CD4-positive, alpha-beta memory T cell (primary cell): ENCODE data around the gene TMEM86A. TPM values are rescaled to one million over a fixed set of nuclear protein-coding genes. Genes with fewer than 3 reads are reported as not detected.
A peak's percentile ranks its signal among the peaks of the same experiment; 100 is the strongest.

Experiments
- CTCF ChIA-PET: fragments of 350-600 bp; sonication (Branson Sonifier 250); formaldehyde crosslinking; loops from one replicate; lab custom pipeline; 2021; ENCODE audit warnings: inconsistent platforms; ENCODE audit not compliant: partially characterized antibody; lab: Charles Lee
- POLR2A ChIA-PET: fragments of 350-600 bp; sonication (Branson Sonifier 250); formaldehyde crosslinking; loops from one replicate; lab custom pipeline; 2021; ENCODE audit not compliant: partially characterized antibody; lab: Charles Lee
- DNase-seq, 5 donors: peaks; one replicate each; pipeline versions ENCODE4 v3.0.0 to v3.0.0-alpha.2; 2020 to 2022; ENCODE audit warnings: mixed read lengths in 1 of 5
- H3K27ac ChIP-seq: one replicate; pipeline ENCODE4 v1.7.0; 2013; ENCODE audit warnings: low read depth, low read length
- H3K27me3 ChIP-seq: 2 replicates; pipeline ENCODE4 v1.7.0; 2013; ENCODE audit warnings: mild to moderate bottlenecking, low read length, moderate library complexity; ENCODE audit not compliant: insufficient read depth
- H3K36me3 ChIP-seq: 2 replicates; pipeline ENCODE4 v1.7.0; 2013; ENCODE audit warnings: mild to moderate bottlenecking, low read length, moderate library complexity; ENCODE audit not compliant: insufficient read depth
- H3K4me1 ChIP-seq: 2 replicates; pipeline ENCODE4 v1.7.0; 2013; ENCODE audit warnings: mild to moderate bottlenecking, low read length, moderate library complexity; ENCODE audit not compliant: insufficient read depth
- H3K4me3 ChIP-seq, 2 donors: one replicate each; pipeline ENCODE4 v1.7.0; 2013; ENCODE audit warnings: low read length in 2 of 2, mild to moderate bottlenecking in 1 of 2
- H3K9me3 ChIP-seq, 2 donors: one replicate each; pipeline ENCODE4 v1.7.0; 2013; ENCODE audit warnings: low read length in 2 of 2, control low read depth in 1 of 2; ENCODE audit not compliant: control insufficient read depth in 1 of 2
- H3K27ac Mint-ChIP-seq, 7 donors: one replicate each; pipeline ENCODE4 v1.8.0; 2020 to 2021; ENCODE audit warnings: mixed read lengths in 7 of 7, mild to moderate bottlenecking in 6 of 7, inconsistent platforms in 3 of 7, moderate library complexity in 3 of 7
- H3K27me3 Mint-ChIP-seq, 2 donors: one replicate each; pipeline ENCODE4 v1.8.0; 2020 to 2021; ENCODE audit warnings: mixed read lengths in 2 of 2
- H3K36me3 Mint-ChIP-seq, 2 donors: one replicate each; pipeline ENCODE4 v1.8.0; 2020 to 2021; ENCODE audit warnings: mixed read lengths in 2 of 2, inconsistent platforms in 1 of 2, mild to moderate bottlenecking in 1 of 2
- H3K4me1 Mint-ChIP-seq, 4 donors: one replicate each; pipeline ENCODE4 v1.8.0; 2020 to 2021; ENCODE audit warnings: mixed read lengths in 4 of 4, mild to moderate bottlenecking in 1 of 4
- H3K4me3 Mint-ChIP-seq, 8 donors: one replicate each; pipeline ENCODE4 v1.8.0; 2020 to 2021; ENCODE audit warnings: mixed read lengths in 8 of 8, mild to moderate bottlenecking in 7 of 8, moderate library complexity in 6 of 8, inconsistent platforms in 3 of 8
- H3K9me3 Mint-ChIP-seq, 8 donors: one replicate each; pipeline ENCODE4 v1.8.0; 2020 to 2021; ENCODE audit warnings: mixed read lengths in 8 of 8, mild to moderate bottlenecking in 5 of 8, inconsistent platforms in 3 of 8, moderate library complexity in 1 of 8
- intact Hi-C: fragments of 100-400 bp; cut with micrococcal nuclease; formaldehyde crosslinking; loops from one replicate; pipeline ENCODE4 v1.15.1; 2023
- polyA plus RNA-seq, 2 donors: library from polyadenylated mRNA; unstranded; fragments of 300-500 nt; fragmentation: Illumina TruSeq; gene quantifications; one replicate each; pipeline ENCODE4 v1.2.3, GENCODE V29; 2021
- total RNA-seq, 2 experiments: library from RNA; stranded (reverse); gene quantifications; one replicate each; pipeline ENCODE4 v1.2.3, GENCODE V29; 2021

The TMEM86A gene
- total and polyA plus RNA-seq, 4 experiments from 2014 or later: 0.76 to 4.0 (median 1.7) TPM

- H3K4me3 Mint-ChIP-seq: peak overlapping the region in 1 of 8 donors; percentile 10
- H3K36me3 ChIP-seq: no peaks in the 10 kb centered on the region
- no peaks in the 10 kb centered on the region for H3K36me3 Mint-ChIP-seq
- no peak overlapping the region for H3K27ac Mint-ChIP-seq
- H3K27me3 ChIP-seq: no peaks in the 10 kb centered on the region
- DNase-seq: no peak
- H3K9me3 Mint-ChIP-seq: no peaks in the 10 kb centered on the region
- POLR2A ChIA-PET: no interaction called here
- no peak overlapping the region for H3K4me3 ChIP-seq
- H3K4me1 ChIP-seq: peaks cover 6% of the 10 kb centered on the region
- H3K27me3 Mint-ChIP-seq: no peaks in the 10 kb centered on the region
- peaks cover 4 to 15% (median 11%) of the 10 kb centered on the region in 4 donors for H3K4me1 Mint-ChIP-seq
- H3K9me3 ChIP-seq: no peaks in the 10 kb centered on the region
- intact Hi-C loops: no loop called here
- no peak overlapping the region for H3K27ac ChIP-seq
- CTCF ChIA-PET: interaction anchor here (0.8 to 9.3 kb wide), 12 partner anchors 8 to 614 kb away, joined by 3 to 138 read pairs (median 10); no protein-coding TSS in a partner anchor
Measured at GRCh38 chr11:18729426-18729825, 30.8 kb downstream of the TMEM86A start.

DNA sequence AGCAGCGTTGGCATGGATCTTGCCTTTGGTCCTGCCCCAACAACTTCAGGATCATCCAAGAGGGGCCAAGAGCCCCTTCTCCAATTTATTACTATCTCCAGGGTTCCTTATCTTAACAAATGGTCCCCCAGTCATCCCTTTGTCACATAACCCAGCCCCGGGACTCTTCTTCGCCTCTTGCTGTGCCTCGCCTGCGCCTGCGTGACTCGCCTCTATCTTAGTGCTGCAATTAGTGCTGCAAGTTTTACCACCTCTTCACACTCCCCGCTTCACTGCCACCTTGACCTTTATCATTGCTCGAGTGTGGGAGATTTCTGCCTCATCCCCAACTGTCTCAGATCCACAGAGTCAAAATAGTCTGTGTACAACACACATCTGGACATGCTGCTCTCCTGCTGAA lies 31.4 kb downstream of the TMEM86A start:
- DNase-seq: no peak
- Mint-ChIP-seq H3K27me3 (no peaks in the 10 kb centered on the region), H3K27ac (peak overlapping the region in 1 of 7 donors; percentile 54), H3K4me1 (peaks cover 4 to 15% (median 11%) of the 10 kb centered on the region in 4 donors), H3K36me3 (no peaks in the 10 kb centered on the region), H3K4me3 (no peak overlapping the region), H3K9me3 (no peaks in the 10 kb centered on the region)
- intact Hi-C loops: no loop called here
- Histone ChIP-seq H3K4me1 (peaks cover 6% of the 10 kb centered on the region), H3K27ac (no peak overlapping the region), H3K4me3 (no peak overlapping the region), H3K9me3 (no peaks in the 10 kb centered on the region), H3K27me3 (no peaks in the 10 kb centered on the region), H3K36me3 (no peaks in the 10 kb centered on the region)
- CTCF ChIA-PET: interaction anchor here (1.3 to 9.3 kb wide), 13 partner anchors 8 to 614 kb away, joined by 3 to 138 read pairs (median 8); no protein-coding TSS in a partner anchor
- POLR2A ChIA-PET: no interaction called here

- POLR2A ChIA-PET: interaction anchor here (2.2 kb wide), 1 partner anchor 9 kb away, joined by 5 read pairs; no protein-coding TSS in a partner anchor
- Histone ChIP-seq H3K27me3 (no peaks in the 10 kb centered on the region), H3K27ac (no peak overlapping the region), H3K4me3 (no peak overlapping the region), H3K4me1 (peaks cover 6% of the 10 kb centered on the region), H3K9me3 (no peaks in the 10 kb centered on the region), H3K36me3 (no peaks in the 10 kb centered on the region)
- no peaks in the 10 kb centered on the region for H3K9me3 Mint-ChIP-seq
- intact Hi-C loops: no loop called here
- no peaks in the 10 kb centered on the region for H3K36me3 Mint-ChIP-seq
- no peak for DNase-seq
- peaks cover 4 to 15% (median 11%) of the 10 kb centered on the region in 4 donors for H3K4me1 Mint-ChIP-seq
- H3K27ac Mint-ChIP-seq: peak overlapping the region in 1 of 7 donors; percentile 76
- H3K4me3 Mint-ChIP-seq: no peak overlapping the region
- CTCF ChIA-PET: interaction anchor here (0.7 to 9.3 kb wide), 34 partner anchors 10 to 616 kb away, joined by 3 to 138 read pairs (median 5); no protein-coding TSS in a partner anchor
- H3K27me3 Mint-ChIP-seq: no peaks in the 10 kb centered on the region
Measured at GRCh38 chr11:18731441-18731840, 32.9 kb downstream of the TMEM86A start.

DNA sequence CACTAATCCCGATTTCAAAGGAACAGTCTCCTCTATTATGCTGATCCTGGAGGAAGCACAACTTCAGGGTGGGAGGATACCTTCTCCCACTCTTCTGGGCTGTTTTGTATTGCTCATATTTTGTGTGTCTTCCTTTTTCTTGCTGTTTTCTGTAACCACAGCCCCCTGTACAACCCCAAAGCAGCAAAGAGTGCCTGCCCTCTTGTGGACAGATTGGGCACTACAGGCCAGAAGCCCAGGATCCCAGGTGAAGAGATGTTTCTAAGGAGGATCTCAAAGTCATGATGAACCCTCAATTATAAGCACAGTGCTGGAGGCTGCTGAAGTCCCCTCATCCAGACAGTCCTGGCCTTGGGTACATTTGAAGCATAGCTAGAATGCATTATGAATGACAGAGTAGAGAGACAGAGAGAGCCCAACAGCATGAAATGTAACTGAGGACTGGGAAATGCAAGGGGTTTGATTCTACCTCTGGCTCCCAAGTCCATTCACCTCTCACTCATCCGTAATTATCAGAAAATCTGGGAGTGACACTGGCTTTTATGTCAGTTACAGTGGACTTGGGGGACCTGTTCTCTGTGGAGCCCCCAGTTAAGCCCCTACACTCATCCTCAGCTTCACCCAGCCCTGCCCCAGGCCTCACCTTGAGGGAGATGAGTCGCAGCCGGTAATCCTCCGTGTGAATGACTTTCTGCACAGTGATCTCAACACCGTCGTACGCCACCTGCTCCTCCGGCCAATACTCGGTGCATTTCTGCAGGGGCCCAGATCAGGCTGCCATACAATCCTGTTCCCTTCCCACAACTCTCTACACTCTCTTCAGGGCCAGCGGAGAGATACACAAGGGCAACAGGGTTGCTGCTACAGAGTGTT lies 33.6 kb downstream of the TMEM86A start:
- peak overlapping the region in 4 of 7 donors; percentile 4 to 76 (median 50) for H3K27ac Mint-ChIP-seq
- H3K9me3 ChIP-seq: no peaks in the 10 kb centered on the region
- H3K27ac ChIP-seq: no peak overlapping the region
- H3K36me3 Mint-ChIP-seq: no peaks in the 10 kb centered on the region
- CTCF ChIA-PET: interaction anchor here (0.5 to 9.3 kb wide), 24 partner anchors 11 to 616 kb away, joined by 3 to 138 read pairs (median 5); partner anchors contain the start of gene TSG101
- H3K4me1 Mint-ChIP-seq: peaks cover 4 to 15% (median 11%) of the 10 kb centered on the region in 4 donors
- peak; percentile 54 to 66 (median 60) for DNase-seq
- POLR2A ChIA-PET: interaction anchor here (2.2 kb wide), 1 partner anchor 10 kb away, joined by 5 read pairs; no protein-coding TSS in a partner anchor
- H3K36me3 ChIP-seq: no peaks in the 10 kb centered on the region
- intact Hi-C loops: loop anchor here (1.0 kb wide), 4 partner anchors 60 to 617 kb away; no protein-coding TSS in a partner anchor
- no peaks in the 10 kb centered on the region for H3K27me3 Mint-ChIP-seq
- H3K4me3 ChIP-seq: no peak overlapping the region
- H3K9me3 Mint-ChIP-seq: no peaks in the 10 kb centered on the region
- H3K4me1 ChIP-seq: peaks cover 6% of the 10 kb centered on the region
- no peak overlapping the region for H3K4me3 Mint-ChIP-seq
- no peaks in the 10 kb centered on the region for H3K27me3 ChIP-seq

- Histone ChIP-seq H3K9me3 (no peaks in the 10 kb centered on the region), H3K36me3 (no peaks in the 10 kb centered on the region), H3K27ac (no peak overlapping the region), H3K27me3 (no peaks in the 10 kb centered on the region), H3K4me3 (no peak overlapping the region), H3K4me1 (no peaks in the 10 kb centered on the region)
- Mint-ChIP-seq H3K36me3 (no peaks in the 10 kb centered on the region), H3K27me3 (no peaks in the 10 kb centered on the region), H3K4me3 (no peak overlapping the region), H3K4me1 (peaks cover 0 to 8% (median 5%) of the 10 kb centered on the region in 4 donors), H3K27ac (peak overlapping the region in 1 of 7 donors; percentile 24), H3K9me3 (no peaks in the 10 kb centered on the region)
- intact Hi-C loops: no loop called here
- ChIA-PET CTCF (interaction anchor here (1.2 to 9.3 kb wide), 6 partner anchors 11 to 618 kb away, joined by 4 to 138 read pairs (median 8); no protein-coding TSS in a partner anchor), POLR2A (no interaction called here)
- DNase-seq: no peak
Measured at GRCh38 chr11:18733202-18733601, 34.6 kb downstream of the TMEM86A start.

GRCh38 chr11:18736590-18737148 lies 38.1 kb downstream of the TMEM86A start:
- H3K4me3 ChIP-seq: no peak overlapping the region
- no peak for DNase-seq
- Mint-ChIP-seq H3K4me1 (peaks cover 2 to 6% (median 5%) of the 10 kb centered on the region in 4 donors), H3K36me3 (no peaks in the 10 kb centered on the region), H3K27ac (no peak overlapping the region), H3K4me3 (no peak overlapping the region), H3K27me3 (no peaks in the 10 kb centered on the region), H3K9me3 (no peaks in the 10 kb centered on the region)
- H3K27ac ChIP-seq: no peak overlapping the region
- ChIA-PET CTCF (interaction anchor here (2.1 to 3.2 kb wide), 2 partner anchors 14 to 196 kb away, joined by 4 to 14 read pairs; no protein-coding TSS in a partner anchor), POLR2A (no interaction called here)
- no peaks in the 10 kb centered on the region for H3K27me3 ChIP-seq
- no peaks in the 10 kb centered on the region for H3K4me1 ChIP-seq
- H3K36me3 ChIP-seq: no peaks in the 10 kb centered on the region
- H3K9me3 ChIP-seq: no peaks in the 10 kb centered on the region
- intact Hi-C loops: no loop called here

- no peak overlapping the region for H3K27ac Mint-ChIP-seq
Measured at GRCh38 chr11:18737642-18738041, 39.1 kb downstream of the TMEM86A start.

More at GRCh38 chr11:18737642-18738041, 39.1 kb downstream of the TMEM86A start:
- intact Hi-C loops: no loop called here
- H3K27ac ChIP-seq: no peak overlapping the region
- no peaks in the 10 kb centered on the region for H3K27me3 Mint-ChIP-seq
- ChIA-PET POLR2A (no interaction called here), CTCF (interaction anchor here (2.1 to 3.2 kb wide), 3 partner anchors 9 to 197 kb away, joined by 4 to 14 read pairs (median 14); no protein-coding TSS in a partner anchor)
- H3K9me3 ChIP-seq: no peaks in the 10 kb centered on the region
- H3K36me3 Mint-ChIP-seq: no peaks in the 10 kb centered on the region
- no peaks in the 10 kb centered on the region for H3K36me3 ChIP-seq
- H3K27me3 ChIP-seq: no peaks in the 10 kb centered on the region
- no peak for DNase-seq
- H3K4me1 Mint-ChIP-seq: peaks cover 0 to 3% (median 0%) of the 10 kb centered on the region in 4 donors
- H3K4me3 Mint-ChIP-seq: no peak overlapping the region
- no peaks in the 10 kb centered on the region for H3K4me1 ChIP-seq
- no peak overlapping the region for H3K4me3 ChIP-seq
- H3K9me3 Mint-ChIP-seq: no peaks in the 10 kb centered on the region
